ENCODE data around the gene MTIF3.
A peak's percentile ranks its signal among the peaks of the same experiment; 100 is the strongest.

MTIF3 gene

GRCh38 chr13:27440408-27440807 lies 10.0 kb downstream of the MTIF3 start:
- peak overlapping the region; percentile 69 for H3K4me3 ChIP-seq (ENCODE audit: low read length, poor library complexity, severe bottlenecking)
- no peak for TF ChIP-seq CTCF (conservative IDR thresholded peaks at IDR 0.05; ENCODE audit: low read length)
- TF ChIP-seq EZH2phosphoT487 (IDR thresholded peaks at IDR 0.05; ENCODE audit: borderline replicate concordance), result no peak
- H3K9ac ChIP-seq (ENCODE audit: low read depth, low read length, poor library complexity, severe bottlenecking), result peak overlapping the region; percentile 71

DNA sequence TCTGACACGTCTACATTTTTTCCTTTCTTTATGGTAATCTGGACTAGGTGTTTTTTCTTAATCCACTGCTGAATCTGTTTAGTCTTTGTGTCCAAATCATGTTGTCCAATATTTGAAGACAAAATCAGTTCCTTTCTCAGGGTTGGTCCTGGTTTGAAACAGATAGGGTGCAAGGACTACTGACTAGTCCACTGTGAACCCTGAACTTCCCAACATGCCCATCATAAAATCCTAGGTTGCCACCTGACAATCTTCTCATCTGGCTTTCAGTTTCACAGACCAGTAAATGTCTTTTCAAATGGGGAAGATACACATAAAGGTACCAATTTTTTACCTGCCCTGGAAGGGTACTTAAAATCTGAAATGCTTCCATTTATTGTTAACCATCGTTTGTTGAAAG lies 13.2 kb downstream of the MTIF3 start:
- no peaks in the 10 kb centered on the region for H3K9me2 ChIP-seq (replicated peaks; ENCODE audit: low read depth, low read length)
- no peak overlapping the region for H3K4me3 ChIP-seq (ENCODE audit: low read length, poor library complexity, severe bottlenecking)
- peaks cover 50% of the 10 kb centered on the region; the same call in 1 of the 2 replicates for H3K36me3 ChIP-seq (ENCODE audit: insufficient read depth, low read length)
- H3K27me3 ChIP-seq (ENCODE audit: insufficient read depth, low read length, poor library complexity, severe bottlenecking), result no peaks in the 10 kb centered on the region
- H3F3A ChIP-seq (ENCODE audit: low read depth), result peaks cover 26% of the 10 kb centered on the region
- H4K20me1 ChIP-seq (ENCODE audit: insufficient read depth, low read length, poor library complexity, severe bottlenecking), result peaks cover 22% of the 10 kb centered on the region
- H3K4me1 ChIP-seq (ENCODE audit: insufficient read depth, low read length, poor library complexity, severe bottlenecking), result peaks cover 42% of the 10 kb centered on the region
- no peak overlapping the region for H3K4me2 ChIP-seq (ENCODE audit: low read depth, low read length, poor library complexity, severe bottlenecking)
- TF ChIP-seq EZH2phosphoT487 (IDR thresholded peaks at IDR 0.05; ENCODE audit: borderline replicate concordance) (no peak), CTCF (conservative IDR thresholded peaks at IDR 0.05; ENCODE audit: low read length) (no peak)
- H3K9me3 ChIP-seq (ENCODE audit: insufficient read depth, low read depth, low read length), result no peaks in the 10 kb centered on the region
- peaks cover 60% of the 10 kb centered on the region for H3K79me2 ChIP-seq (ENCODE audit: insufficient read depth, low read length)
- H2AFZ ChIP-seq (ENCODE audit: low read length), result no peak overlapping the region
- no peak overlapping the region for H3K9ac ChIP-seq (ENCODE audit: low read depth, low read length, poor library complexity, severe bottlenecking)

More at GRCh38 chr13:27440408-27440807, 10.0 kb downstream of the MTIF3 start:
- H3K79me2 ChIP-seq (ENCODE audit: insufficient read depth, low read length), result peaks cover 51% of the 10 kb centered on the region
- H2AFZ ChIP-seq (ENCODE audit: low read length), result no peak overlapping the region
- no peaks in the 10 kb centered on the region for H3K9me3 ChIP-seq (ENCODE audit: insufficient read depth, low read depth, low read length)
- peaks cover 19% of the 10 kb centered on the region; the same call in 1 of the 2 replicates for H3K36me3 ChIP-seq (ENCODE audit: insufficient read depth, low read length)
- H3K4me1 ChIP-seq (ENCODE audit: insufficient read depth, low read length, poor library complexity, severe bottlenecking), result peaks cover 50% of the 10 kb centered on the region
- no peaks in the 10 kb centered on the region for H4K20me1 ChIP-seq (ENCODE audit: insufficient read depth, low read length, poor library complexity, severe bottlenecking)
- H3K9me2 ChIP-seq (replicated peaks; ENCODE audit: low read depth, low read length), result no peaks in the 10 kb centered on the region
- H3K27me3 ChIP-seq (ENCODE audit: insufficient read depth, low read length, poor library complexity, severe bottlenecking), result no peaks in the 10 kb centered on the region
- H3F3A ChIP-seq (ENCODE audit: low read depth), result peaks cover 30% of the 10 kb centered on the region
- H3K4me2 ChIP-seq (ENCODE audit: low read depth, low read length, poor library complexity, severe bottlenecking), result peak overlapping the region; percentile 86

DNA sequence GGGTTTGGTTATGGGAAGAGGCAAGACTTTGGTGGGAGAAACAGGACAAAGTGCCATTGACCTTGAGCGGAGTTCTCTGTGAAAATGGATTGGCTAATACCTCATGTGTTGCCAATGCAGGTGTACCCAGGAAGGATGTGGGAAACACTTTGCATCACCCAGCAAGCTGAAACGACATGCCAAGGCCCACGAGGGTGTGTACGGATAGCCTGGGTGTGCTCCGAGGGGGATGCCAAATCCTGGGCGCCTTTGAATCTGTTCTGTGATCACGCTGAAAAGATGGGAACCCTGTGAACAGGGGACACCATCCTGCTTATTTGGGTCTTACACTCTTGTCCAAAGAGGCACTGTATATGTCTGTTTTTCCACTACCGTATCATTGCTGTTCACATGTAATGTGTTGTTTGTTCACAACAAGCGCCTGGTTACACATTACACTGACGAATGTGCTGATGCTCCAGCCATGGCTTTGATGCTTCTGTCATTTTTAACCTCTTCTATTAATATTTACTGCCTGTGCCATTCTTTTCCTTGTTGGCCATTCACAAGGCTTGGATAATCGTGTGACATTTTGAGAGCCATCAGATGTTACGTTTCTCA lies 17.7 kb downstream of the MTIF3 start:
- peaks cover 92% of the 10 kb centered on the region for H3K36me3 ChIP-seq (ENCODE audit: insufficient read depth, low read length)

More for the DNA sequence above, 17.7 kb downstream of the MTIF3 start:
- Histone ChIP-seq H3K4me1 (ENCODE audit: insufficient read depth, low read length, poor library complexity, severe bottlenecking) (peaks cover 59% of the 10 kb centered on the region), H3K9me2 (replicated peaks; ENCODE audit: low read depth, low read length) (no peaks in the 10 kb centered on the region), H3K9ac (ENCODE audit: low read depth, low read length, poor library complexity, severe bottlenecking) (no peak overlapping the region), H3K4me2 (ENCODE audit: low read depth, low read length, poor library complexity, severe bottlenecking) (peak overlapping the region; percentile 86), H3K27me3 (ENCODE audit: insufficient read depth, low read length, poor library complexity, severe bottlenecking) (no peaks in the 10 kb centered on the region), H2AFZ (ENCODE audit: low read length) (no peak overlapping the region), H3F3A (ENCODE audit: low read depth) (peaks cover 14% of the 10 kb centered on the region), H3K9me3 (ENCODE audit: insufficient read depth, low read depth, low read length) (no peaks in the 10 kb centered on the region), H3K4me3 (ENCODE audit: low read length, poor library complexity, severe bottlenecking) (peak overlapping the region; percentile 78), H4K20me1 (ENCODE audit: insufficient read depth, low read length, poor library complexity, severe bottlenecking) (peaks cover 66% of the 10 kb centered on the region), H3K79me2 (ENCODE audit: insufficient read depth, low read length) (peaks cover 79% of the 10 kb centered on the region)
- TF ChIP-seq CTCF (conservative IDR thresholded peaks at IDR 0.05; ENCODE audit: low read length), result no peak
- TF ChIP-seq EZH2phosphoT487 (IDR thresholded peaks at IDR 0.05; ENCODE audit: borderline replicate concordance), result no peak
